IPS-18a (cell line): ENCODE results near the gene WDR70.
"Not testable (repeated sequence)": the region's sequence is repeated elsewhere in the genome, so short reads cannot be mapped to it uniquely, and the experiment has no call there.

Experiments used
- H3K27ac ChIP-seq: one replicate; pipeline ENCODE4 v1.5.1; 2013; ENCODE audit warnings: low read length
- H3K27me3 ChIP-seq: one replicate; pipeline ENCODE4 v1.6.1; 2013; ENCODE audit warnings: mild to moderate bottlenecking, low read length; ENCODE audit not compliant: control insufficient read depth, insufficient read depth
- H3K36me3 ChIP-seq: one replicate; pipeline ENCODE4 v1.6.1; 2013; ENCODE audit warnings: low read depth, low read length; ENCODE audit not compliant: control insufficient read depth
- H3K4me1 ChIP-seq: one replicate; pipeline ENCODE4 v1.6.1; 2013; ENCODE audit warnings: low read depth, low read length; ENCODE audit not compliant: control insufficient read depth
- H3K4me3 ChIP-seq: one replicate; pipeline ENCODE4 v1.5.1; 2013; ENCODE audit warnings: low read length
- H3K9ac ChIP-seq: one replicate; pipeline ENCODE4 v1.6.1; 2013; ENCODE audit warnings: mild to moderate bottlenecking, low read length, moderate library complexity
- H3K9me3 ChIP-seq: one replicate; pipeline ENCODE4 v1.6.1; 2013; ENCODE audit warnings: low read depth, low read length; ENCODE audit not compliant: control insufficient read depth

WDR70 gene

GRCh38 chr5:37622354-37622753 is 243.2 kb downstream of the WDR70 start:
- not testable (repeated sequence) for H3K27me3 ChIP-seq, H3K9me3 ChIP-seq, H3K4me3 ChIP-seq, H3K36me3 ChIP-seq, H3K27ac ChIP-seq, H3K4me1 ChIP-seq, H3K9ac ChIP-seq

- Histone ChIP-seq H3K4me1 (no peaks in the 10 kb centered on the region), H3K9ac (no peak overlapping the region), H3K4me3 (no peak overlapping the region), H3K27me3 (no peaks in the 10 kb centered on the region), H3K36me3 (no peaks in the 10 kb centered on the region), H3K9me3 (no peaks in the 10 kb centered on the region), H3K27ac (no peak overlapping the region)
Measured at GRCh38 chr5:37626266-37626665, 247.1 kb downstream of the WDR70 start.

GRCh38 chr5:37628876-37629275 is 249.8 kb downstream of the WDR70 start:
- H3K9ac ChIP-seq = no peak overlapping the region
- no peaks in the 10 kb centered on the region for H3K4me1 ChIP-seq
- no peaks in the 10 kb centered on the region for H3K27me3 ChIP-seq
- no peak overlapping the region for H3K27ac ChIP-seq
- no peaks in the 10 kb centered on the region for H3K36me3 ChIP-seq
- H3K9me3 ChIP-seq = no peaks in the 10 kb centered on the region
- no peak overlapping the region for H3K4me3 ChIP-seq

- Histone ChIP-seq H3K9me3 (no peaks in the 10 kb centered on the region), H3K9ac (no peak overlapping the region), H3K4me1 (no peaks in the 10 kb centered on the region), H3K27me3 (no peaks in the 10 kb centered on the region), H3K27ac (no peak overlapping the region), H3K36me3 (no peaks in the 10 kb centered on the region), H3K4me3 (no peak overlapping the region)
Measured at GRCh38 chr5:37631939-37632338, 252.8 kb downstream of the WDR70 start.

- Histone ChIP-seq H3K9ac (no peak overlapping the region), H3K4me3 (no peak overlapping the region), H3K27me3 (no peaks in the 10 kb centered on the region), H3K27ac (no peak overlapping the region), H3K9me3 (no peaks in the 10 kb centered on the region), H3K36me3 (no peaks in the 10 kb centered on the region), H3K4me1 (no peaks in the 10 kb centered on the region)
Measured at GRCh38 chr5:37637165-37637845, 258.2 kb downstream of the WDR70 start.

GRCh38 chr5:37638897-37639296 is 259.8 kb downstream of the WDR70 start:
- Histone ChIP-seq H3K27ac (no peak overlapping the region), H3K9ac (no peak overlapping the region), H3K9me3 (no peaks in the 10 kb centered on the region), H3K4me1 (no peaks in the 10 kb centered on the region), H3K4me3 (no peak overlapping the region), H3K27me3 (no peaks in the 10 kb centered on the region), H3K36me3 (no peaks in the 10 kb centered on the region)

GRCh38 chr5:37640088-37640487 is 261.0 kb downstream of the WDR70 start:
- Histone ChIP-seq H3K36me3 (no peaks in the 10 kb centered on the region), H3K9ac (no peak overlapping the region), H3K27me3 (no peaks in the 10 kb centered on the region), H3K27ac (no peak overlapping the region), H3K9me3 (no peaks in the 10 kb centered on the region), H3K4me3 (no peak overlapping the region), H3K4me1 (no peaks in the 10 kb centered on the region)

- H3K9me3 ChIP-seq = no peaks in the 10 kb centered on the region
- H3K9ac ChIP-seq = no peak overlapping the region
- no peaks in the 10 kb centered on the region for H3K4me1 ChIP-seq
- H3K4me3 ChIP-seq = no peak overlapping the region
- no peaks in the 10 kb centered on the region for H3K27me3 ChIP-seq
- H3K36me3 ChIP-seq = no peaks in the 10 kb centered on the region
- H3K27ac ChIP-seq = no peak overlapping the region
Measured at GRCh38 chr5:37641933-37642332, 262.8 kb downstream of the WDR70 start.

- Histone ChIP-seq H3K4me3 (no peak overlapping the region), H3K9ac (no peak overlapping the region), H3K27ac (no peak overlapping the region), H3K4me1 (no peaks in the 10 kb centered on the region), H3K27me3 (no peaks in the 10 kb centered on the region), H3K36me3 (no peaks in the 10 kb centered on the region), H3K9me3 (no peaks in the 10 kb centered on the region)
Measured at GRCh38 chr5:37645707-37646106, 266.6 kb downstream of the WDR70 start.

GRCh38 chr5:37654566-37654965 is 275.4 kb downstream of the WDR70 start:
- not testable (repeated sequence) for H3K36me3 ChIP-seq, H3K27me3 ChIP-seq, H3K27ac ChIP-seq, H3K9me3 ChIP-seq, H3K4me3 ChIP-seq, H3K9ac ChIP-seq, H3K4me1 ChIP-seq

GRCh38 chr5:37657046-37657445 is 277.9 kb downstream of the WDR70 start:
- Histone ChIP-seq H3K9me3 (no peaks in the 10 kb centered on the region), H3K4me3 (no peak overlapping the region), H3K27ac (no peak overlapping the region), H3K27me3 (no peaks in the 10 kb centered on the region), H3K4me1 (peaks cover 4% of the 10 kb centered on the region), H3K36me3 (no peaks in the 10 kb centered on the region), H3K9ac (no peak overlapping the region)

- Histone ChIP-seq H3K4me1 (peaks cover 9% of the 10 kb centered on the region), H3K9me3 (no peaks in the 10 kb centered on the region), H3K36me3 (no peaks in the 10 kb centered on the region), H3K9ac (no peak overlapping the region), H3K27me3 (no peaks in the 10 kb centered on the region), H3K27ac (no peak overlapping the region), H3K4me3 (no peak overlapping the region)
Measured at GRCh38 chr5:37658440-37658839, 279.3 kb downstream of the WDR70 start.
